GM20000 (cell line): ENCODE measurements around the gene RUNX1.
A peak's percentile ranks its signal among the peaks of the same experiment; 100 is the strongest.

Source experiments
- DNase-seq: peaks from one replicate; pipeline ENCODE4 v3.0.0; 2012; ENCODE audit warnings: low spot score
- TF ChIP-seq, protein P1 (sequence below): IDR thresholded peaks from 2 replicates; pipeline ENCODE4 v1.5.1; 2012; ENCODE audit warnings: mild to moderate bottlenecking, control low read depth; ENCODE audit errors: extremely low read depth, missing control alignments

RUNX1 gene

DNA sequence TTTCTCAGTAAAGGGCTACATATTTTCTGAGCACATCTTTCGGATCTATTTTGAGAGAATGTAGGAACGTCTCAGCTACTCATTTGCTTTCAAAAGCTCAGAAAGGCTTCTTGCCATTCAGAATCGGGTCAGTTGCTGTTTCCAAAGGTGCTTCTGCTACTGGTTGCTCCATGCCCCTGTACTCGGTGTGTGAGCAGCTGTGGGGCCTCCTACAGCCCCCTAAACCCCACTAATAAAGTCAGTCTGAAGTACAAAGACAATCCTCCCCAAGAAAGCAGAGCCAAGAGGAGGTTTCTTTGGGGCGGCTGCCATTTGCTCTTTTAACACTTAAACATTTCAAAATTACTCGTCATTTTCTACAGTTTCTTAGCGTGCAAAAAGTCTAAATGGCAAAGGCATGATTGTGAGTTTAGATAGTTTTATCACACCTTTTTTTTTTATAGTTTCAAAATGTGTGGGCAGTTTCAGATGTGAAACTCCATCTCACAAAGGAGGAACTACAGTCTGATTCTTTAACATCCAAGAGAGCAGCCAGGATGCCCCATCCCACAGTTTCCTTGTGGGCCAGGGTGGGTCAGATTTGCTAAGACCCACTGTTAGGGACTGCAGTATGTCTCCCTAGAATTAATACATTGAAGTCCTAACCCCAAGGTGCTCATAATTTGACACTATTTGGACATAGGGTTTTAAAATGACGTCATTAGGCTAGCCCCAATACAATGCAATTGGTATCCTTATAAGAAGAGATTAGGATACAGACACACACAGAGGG is 4.1 kb downstream of the RUNX1 start:
- TF ChIP-seq, protein P1, sequence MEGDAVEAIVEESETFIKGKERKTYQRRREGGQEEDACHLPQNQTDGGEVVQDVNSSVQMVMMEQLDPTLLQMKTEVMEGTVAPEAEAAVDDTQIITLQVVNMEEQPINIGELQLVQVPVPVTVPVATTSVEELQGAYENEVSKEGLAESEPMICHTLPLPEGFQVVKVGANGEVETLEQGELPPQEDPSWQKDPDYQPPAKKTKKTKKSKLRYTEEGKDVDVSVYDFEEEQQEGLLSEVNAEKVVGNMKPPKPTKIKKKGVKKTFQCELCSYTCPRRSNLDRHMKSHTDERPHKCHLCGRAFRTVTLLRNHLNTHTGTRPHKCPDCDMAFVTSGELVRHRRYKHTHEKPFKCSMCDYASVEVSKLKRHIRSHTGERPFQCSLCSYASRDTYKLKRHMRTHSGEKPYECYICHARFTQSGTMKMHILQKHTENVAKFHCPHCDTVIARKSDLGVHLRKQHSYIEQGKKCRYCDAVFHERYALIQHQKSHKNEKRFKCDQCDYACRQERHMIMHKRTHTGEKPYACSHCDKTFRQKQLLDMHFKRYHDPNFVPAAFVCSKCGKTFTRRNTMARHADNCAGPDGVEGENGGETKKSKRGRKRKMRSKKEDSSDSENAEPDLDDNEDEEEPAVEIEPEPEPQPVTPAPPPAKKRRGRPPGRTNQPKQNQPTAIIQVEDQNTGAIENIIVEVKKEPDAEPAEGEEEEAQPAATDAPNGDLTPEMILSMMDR, result no peak
- no peak for DNase-seq

DNA sequence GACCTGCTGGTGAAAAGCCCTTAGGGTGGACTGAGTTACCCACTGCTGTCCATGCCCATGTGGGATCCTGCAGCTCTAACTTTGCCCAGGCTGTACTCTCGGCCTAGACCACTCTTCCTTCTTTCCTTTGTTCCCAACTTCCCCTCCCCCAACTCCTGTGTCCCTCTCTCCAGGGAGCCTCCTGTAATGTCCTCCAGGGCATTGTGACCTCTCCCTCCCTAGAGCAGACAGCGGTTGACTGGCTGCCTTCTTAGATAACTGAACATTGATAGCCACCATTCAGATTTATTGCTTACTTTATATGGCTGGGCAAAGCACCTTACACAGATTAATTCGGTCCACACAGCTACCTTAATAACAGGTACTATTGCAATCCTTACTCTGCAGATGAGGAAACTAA is 5.0 kb downstream of the RUNX1 start:
- DNase-seq, result no peak
- TF ChIP-seq, protein P1, result no peak

DNA sequence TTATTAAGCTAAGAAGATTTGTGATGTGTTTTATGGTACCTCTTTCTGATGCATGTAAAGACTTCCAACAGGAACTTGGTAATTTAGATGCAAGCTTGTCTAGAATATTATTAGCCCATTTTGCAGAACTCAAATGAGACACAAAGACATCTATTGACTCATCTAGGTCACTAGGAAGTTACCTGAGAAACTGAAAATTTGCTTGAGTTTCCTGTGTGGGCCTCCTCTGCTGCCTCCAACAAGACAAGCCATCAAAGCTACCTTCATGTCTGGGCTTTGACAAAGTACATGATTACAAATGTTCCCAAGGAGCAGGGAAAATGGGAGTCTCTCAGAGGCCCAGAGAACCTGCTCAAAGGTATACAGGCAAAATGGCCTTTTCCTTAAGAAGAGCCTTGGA is 5.6 kb downstream of the RUNX1 start:
- peak; percentile 36 for DNase-seq
- TF ChIP-seq, protein P1, result no peak

DNA sequence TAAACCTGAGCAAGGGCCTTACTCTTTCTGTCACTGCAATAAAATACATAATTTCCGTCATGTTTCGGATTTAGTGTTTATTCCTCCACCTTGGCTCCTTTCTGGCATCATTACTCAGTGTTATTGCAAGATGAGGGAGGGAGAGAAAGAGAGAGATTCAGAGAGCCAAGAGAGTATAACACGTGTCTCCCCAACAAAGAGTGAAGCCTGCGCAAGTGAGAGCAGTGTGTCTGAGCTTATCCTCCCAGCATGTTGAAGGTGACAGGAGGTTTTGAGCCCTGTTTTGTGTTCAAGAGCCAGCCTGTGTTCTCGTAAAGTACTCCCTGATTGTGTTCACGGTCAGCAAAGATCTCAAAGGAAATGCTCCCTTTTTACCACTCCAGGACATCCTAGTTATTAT is 6.3 kb downstream of the RUNX1 start:
- DNase-seq, result no peak
- TF ChIP-seq, protein P1, result no peak

DNA sequence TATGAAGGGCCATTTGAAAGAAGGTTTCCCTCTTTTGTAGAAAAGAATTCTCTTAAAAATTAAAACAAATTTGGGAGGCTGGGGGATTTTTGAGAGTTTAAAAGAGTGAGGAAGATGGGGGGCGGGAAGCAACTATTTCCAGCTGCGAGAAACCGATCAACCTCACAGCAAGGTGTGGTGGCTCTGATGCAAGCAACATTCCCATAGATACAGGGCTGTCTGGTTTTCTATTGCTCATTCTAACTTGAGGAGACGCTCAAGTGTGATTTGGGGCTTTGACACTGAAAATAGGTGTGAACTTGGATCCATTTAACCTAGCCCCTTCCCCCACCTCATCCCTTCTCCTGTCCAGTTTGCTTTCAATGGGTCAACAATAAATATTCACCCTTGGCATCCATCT is 7.2 kb downstream of the RUNX1 start:
- TF ChIP-seq, protein P1, result no peak
- no peak for DNase-seq

DNA sequence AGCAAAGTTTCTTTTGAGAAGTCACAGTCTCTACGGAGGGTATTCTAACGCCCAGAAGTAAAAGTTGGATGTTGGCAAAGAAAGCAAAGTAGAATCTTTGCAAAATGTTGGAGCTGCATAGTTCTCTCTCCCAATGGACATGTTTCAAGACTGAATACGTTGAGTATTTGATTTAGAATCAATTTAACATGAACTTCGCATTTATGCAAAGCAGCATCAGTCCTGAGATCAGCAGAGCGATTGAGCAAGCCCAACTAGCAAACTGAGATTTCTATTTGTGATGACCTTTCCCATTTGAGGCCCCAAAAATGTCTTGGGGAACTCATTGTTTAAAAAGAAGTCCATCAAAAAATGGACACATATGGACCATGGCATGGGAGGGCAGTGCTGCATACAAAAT is 8.0 kb downstream of the RUNX1 start:
- TF ChIP-seq, protein P1, result no peak
- no peak for DNase-seq

DNA sequence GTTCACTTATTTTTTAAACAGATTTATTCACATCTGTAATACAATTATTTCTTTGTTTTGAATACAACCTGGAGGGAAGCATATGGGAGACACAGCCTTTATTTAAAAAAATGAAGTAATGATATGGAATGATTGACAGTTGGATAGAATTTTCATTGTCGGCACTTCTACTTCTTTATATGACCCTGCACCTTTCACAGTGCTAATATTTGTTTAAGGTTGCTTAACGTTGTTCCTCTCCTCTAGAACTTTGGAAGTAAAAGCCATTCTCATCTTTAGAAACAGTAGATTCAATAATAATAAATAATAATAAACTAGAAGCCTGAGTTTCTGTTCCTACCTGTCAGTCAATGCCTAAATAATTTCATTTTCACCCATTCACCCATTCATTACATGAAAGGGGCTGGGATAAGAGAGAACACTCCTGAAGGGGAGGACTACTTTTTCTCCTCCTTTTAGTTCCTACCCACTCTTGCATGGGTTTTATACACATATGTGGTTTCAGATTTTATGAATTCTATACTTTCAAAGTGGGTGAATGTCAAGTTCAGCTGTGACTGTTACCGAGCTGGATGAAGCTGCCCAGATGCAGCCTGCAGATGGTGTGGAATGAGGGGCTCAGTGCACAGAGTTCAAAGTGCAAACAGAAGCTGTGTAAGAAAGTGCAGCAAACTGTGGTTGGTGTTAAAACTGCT is 9.4 kb downstream of the RUNX1 start:
- no peak for DNase-seq
- TF ChIP-seq, protein P1, result no peak
